SU-DHL-6 (cell line): Measurements from ENCODE around the gene INVS.

Experiments used
- H2AFZ ChIP-seq: fragments of 200-600 bp; sonication (generic); 2 replicates; pipeline ENCODE4 v1.6.1; 2014; ENCODE audit warnings: low read depth, mild to moderate bottlenecking, moderate library complexity, mixed read lengths, antibody characterized with exemption, low read length; ENCODE audit not compliant: severe bottlenecking
- H3F3A ChIP-seq: fragments of 200-600 bp; shearing (Covaris generic); 2 replicates; pipeline ENCODE4 v1.6.0; 2016; ENCODE audit warnings: antibody characterized with exemption, mild to moderate bottlenecking; ENCODE audit not compliant: insufficient read depth
- H3K27ac ChIP-seq: fragments of 200-600 bp; sonication (generic); 2 replicates; pipeline ENCODE4 v1.5.1; 2016; ENCODE audit warnings: low read depth, mild to moderate bottlenecking, low read length, moderate library complexity, mixed read lengths
- H3K27me3 ChIP-seq: fragments of 200-600 bp; sonication (generic), shearing (Covaris generic); 2 replicates; pipeline ENCODE4 v1.6.0; 2014; ENCODE audit warnings: mild to moderate bottlenecking, low read length
- H3K36me3 ChIP-seq: fragments of 200-600 bp; sonication (generic); 2 replicates; pipeline ENCODE4 v1.6.1; 2014; ENCODE audit warnings: mild to moderate bottlenecking, low read length, mixed read lengths
- H3K4me2 ChIP-seq: fragments of 300-600, 200-600 bp; shearing (Covaris generic), sonication (generic); 2 replicates; pipeline ENCODE4 v1.6.0; 2014; ENCODE audit warnings: low read length, low read depth, mild to moderate bottlenecking; ENCODE audit not compliant: poor library complexity, severe bottlenecking
- H3K4me3 ChIP-seq: fragments of 200-600 bp; sonication (generic); 2 replicates; pipeline ENCODE4 v1.5.1; 2014; ENCODE audit warnings: antibody characterized with exemption, low read length, mild to moderate bottlenecking, mixed read lengths; ENCODE audit not compliant: insufficient read depth, poor library complexity, severe bottlenecking
- H3K79me2 ChIP-seq: fragments of 200-600 bp; sonication (generic); 2 replicates; pipeline ENCODE4 v1.6.1; 2014; ENCODE audit warnings: mild to moderate bottlenecking, low read length, moderate library complexity; ENCODE audit not compliant: insufficient read depth
- H3K9ac ChIP-seq: fragments of 200-600 bp; sonication (generic); 2 replicates; pipeline ENCODE4 v1.7.0; 2014; ENCODE audit warnings: mild to moderate bottlenecking, low read length
- H3K9me2 ChIP-seq: fragments of 200-600 bp; sonication (generic); replicated peaks from 2 replicates; pipeline ENCODE4 v1.6.1; 2014; ENCODE audit warnings: low read length; ENCODE audit not compliant: insufficient read depth
- H3K9me3 ChIP-seq: fragments of 200-600 bp; sonication (generic); 2 replicates; pipeline ENCODE4 v1.6.1; 2014; ENCODE audit warnings: low read length, mixed read lengths; ENCODE audit not compliant: insufficient read depth
- H4K20me1 ChIP-seq: fragments of 200-600 bp; sonication (generic); 2 replicates; pipeline ENCODE4 v1.6.1; 2014; ENCODE audit warnings: low read depth, mild to moderate bottlenecking, antibody characterized with exemption, low read length, moderate library complexity, mixed read lengths
- CTCF ChIP-seq: fragments of 200-600 bp; sonication (generic); IDR thresholded peaks from one replicate; pipeline ENCODE4 v1.5.1; 2017; ENCODE audit warnings: antibody characterized with exemption, mild to moderate bottlenecking, low read length, moderate library complexity; ENCODE audit not compliant: insufficient read depth, poor library complexity, severe bottlenecking
- EZH2phosphoT487 ChIP-seq: fragments of 200-600 bp; sonication (generic), shearing (Covaris generic); conservative IDR thresholded peaks from 2 replicates; pipeline ENCODE4 v1.6.1; 2018; ENCODE audit warnings: mild to moderate bottlenecking, antibody characterized with exemption, low read length, moderate library complexity, mixed read lengths

The INVS gene

GRCh38 chr9:100306283-100306682 lies 207.2 kb downstream of the INVS start:
- H3K36me3 ChIP-seq = peaks cover 54% of the 10 kb centered on the region
- H3K79me2 ChIP-seq = peaks cover 12% of the 10 kb centered on the region; the same call in 1 of the 2 replicates
- no peak overlapping the region for H3K4me3 ChIP-seq
- no peaks in the 10 kb centered on the region for H3K27me3 ChIP-seq
- TF ChIP-seq CTCF (no peak), EZH2phosphoT487 (no peak)
- H3K27ac ChIP-seq = no peak overlapping the region
- H4K20me1 ChIP-seq = no peaks in the 10 kb centered on the region
- no peaks in the 10 kb centered on the region for H3K9me3 ChIP-seq
- no peak overlapping the region for H3K4me2 ChIP-seq
- H3F3A ChIP-seq = no peaks in the 10 kb centered on the region
- no peak overlapping the region for H2AFZ ChIP-seq
- H3K9me2 ChIP-seq = no peaks in the 10 kb centered on the region
- no peak overlapping the region for H3K9ac ChIP-seq

- no peak for TF ChIP-seq CTCF
- TF ChIP-seq EZH2phosphoT487 = no peak
- no peaks in the 10 kb centered on the region for H3F3A ChIP-seq
- no peaks in the 10 kb centered on the region for H3K27me3 ChIP-seq
- peaks cover 46% of the 10 kb centered on the region for H3K36me3 ChIP-seq
- no peaks in the 10 kb centered on the region for H3K9me3 ChIP-seq
- H3K4me3 ChIP-seq = no peak overlapping the region
- peaks cover 12% of the 10 kb centered on the region; the same call in 1 of the 2 replicates for H3K79me2 ChIP-seq
- no peaks in the 10 kb centered on the region for H3K9me2 ChIP-seq
- H3K4me2 ChIP-seq = no peak overlapping the region
- no peak overlapping the region for H3K27ac ChIP-seq
- no peak overlapping the region for H3K9ac ChIP-seq
- no peak overlapping the region for H2AFZ ChIP-seq
- H4K20me1 ChIP-seq = no peaks in the 10 kb centered on the region
Observed at GRCh38 chr9:100307080-100307479, 208.0 kb downstream of the INVS start.

- Histone ChIP-seq H3K9me3 (no peaks in the 10 kb centered on the region), H3F3A (no peaks in the 10 kb centered on the region), H3K27ac (no peak overlapping the region), H3K9ac (no peak overlapping the region), H3K36me3 (peaks cover 44% of the 10 kb centered on the region), H4K20me1 (no peaks in the 10 kb centered on the region), H3K4me2 (no peak overlapping the region), H3K9me2 (no peaks in the 10 kb centered on the region), H3K27me3 (no peaks in the 10 kb centered on the region), H2AFZ (no peak overlapping the region), H3K4me3 (no peak overlapping the region), H3K79me2 (peaks cover 8% of the 10 kb centered on the region; the same call in 1 of the 2 replicates)
- no peak for TF ChIP-seq CTCF
- no peak for TF ChIP-seq EZH2phosphoT487
Observed at GRCh38 chr9:100308965-100309564, 210.0 kb downstream of the INVS start.
